Stomach smooth muscle (tissue), 2 donors: ENCODE measurements around the gene ADIPOR2.

Source experiments
- H3K27ac ChIP-seq: one replicate; pipeline ENCODE4 v1.7.0; 2013; ENCODE audit warnings: mild to moderate bottlenecking, low read length, inconsistent platforms
- H3K27me3 ChIP-seq, 2 donors: one replicate each; pipeline ENCODE4 v1.7.0; 2013; ENCODE audit warnings: low read length in 2 of 2; ENCODE audit not compliant: insufficient read depth in 2 of 2, control insufficient read depth in 1 of 2
- H3K36me3 ChIP-seq, 2 donors: one replicate each; pipeline ENCODE4 v1.7.0; 2013; ENCODE audit warnings: low read length in 2 of 2; ENCODE audit not compliant: control insufficient read depth in 2 of 2, insufficient read depth in 2 of 2
- H3K4me1 ChIP-seq: one replicate; pipeline ENCODE4 v1.7.0; 2013; ENCODE audit warnings: low read length; ENCODE audit not compliant: control insufficient read depth, insufficient read depth
- H3K4me3 ChIP-seq, 2 donors: one replicate each; pipeline ENCODE4 v1.7.0; 2013; ENCODE audit warnings: low read length in 2 of 2
- H3K9ac ChIP-seq, 2 donors: one replicate each; pipeline ENCODE4 v1.7.0; 2013; ENCODE audit warnings: low read length in 2 of 2, mild to moderate bottlenecking in 1 of 2
- H3K9me3 ChIP-seq, 2 donors: one replicate each; pipeline ENCODE4 v1.7.0; 2013; ENCODE audit warnings: low read length in 2 of 2; ENCODE audit not compliant: control insufficient read depth in 2 of 2
- donor health status: healthy.
- donor health status: Pancreatic carcinoma.

The ADIPOR2 gene

DNA sequence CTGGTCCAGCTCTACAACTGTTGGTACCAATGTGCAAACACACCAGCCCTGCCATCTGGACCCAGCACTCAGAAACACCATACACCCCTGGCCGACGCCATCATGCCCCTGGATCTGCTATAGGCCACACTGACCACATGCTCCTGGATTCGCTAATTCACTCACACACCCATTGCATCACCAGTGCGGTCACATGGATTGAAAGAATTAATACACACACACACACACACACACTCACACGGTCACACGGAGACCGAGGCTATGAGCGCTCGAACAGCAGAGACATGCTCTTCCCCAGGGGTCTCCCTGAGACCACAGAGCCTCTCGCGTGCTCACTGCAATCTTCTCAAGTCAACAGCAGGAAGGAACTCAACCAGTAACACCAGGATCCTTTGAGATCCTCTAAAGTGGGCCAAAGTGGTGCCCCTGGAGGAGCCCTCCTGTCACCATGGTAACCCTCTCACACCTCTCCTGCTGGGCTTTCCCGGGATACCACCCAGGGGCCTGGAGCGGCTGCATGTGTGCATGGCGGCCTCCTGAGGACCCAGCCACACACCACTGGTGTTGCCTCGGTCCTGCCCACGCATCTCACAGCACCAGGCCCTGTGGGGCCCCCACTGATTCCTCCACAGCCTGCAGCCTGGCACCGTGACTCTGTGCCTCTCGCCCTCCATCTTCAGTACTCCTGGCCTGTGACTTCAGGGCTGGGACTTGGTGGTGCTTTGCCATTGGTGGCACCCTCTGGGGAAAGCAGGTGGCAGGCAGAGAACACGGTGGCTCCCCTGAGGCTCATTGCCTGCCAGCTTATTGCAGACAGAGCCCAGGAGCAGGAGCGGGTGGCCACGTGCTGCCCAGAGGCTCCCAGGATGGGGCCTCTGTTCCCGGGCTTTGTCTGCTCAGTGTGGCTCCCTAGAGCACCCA, 144.6 kb downstream of the ADIPOR2 start:
- no peak overlapping the region for H3K9ac ChIP-seq
- H3K9me3 ChIP-seq, result no peaks in the 10 kb centered on the region

DNA sequence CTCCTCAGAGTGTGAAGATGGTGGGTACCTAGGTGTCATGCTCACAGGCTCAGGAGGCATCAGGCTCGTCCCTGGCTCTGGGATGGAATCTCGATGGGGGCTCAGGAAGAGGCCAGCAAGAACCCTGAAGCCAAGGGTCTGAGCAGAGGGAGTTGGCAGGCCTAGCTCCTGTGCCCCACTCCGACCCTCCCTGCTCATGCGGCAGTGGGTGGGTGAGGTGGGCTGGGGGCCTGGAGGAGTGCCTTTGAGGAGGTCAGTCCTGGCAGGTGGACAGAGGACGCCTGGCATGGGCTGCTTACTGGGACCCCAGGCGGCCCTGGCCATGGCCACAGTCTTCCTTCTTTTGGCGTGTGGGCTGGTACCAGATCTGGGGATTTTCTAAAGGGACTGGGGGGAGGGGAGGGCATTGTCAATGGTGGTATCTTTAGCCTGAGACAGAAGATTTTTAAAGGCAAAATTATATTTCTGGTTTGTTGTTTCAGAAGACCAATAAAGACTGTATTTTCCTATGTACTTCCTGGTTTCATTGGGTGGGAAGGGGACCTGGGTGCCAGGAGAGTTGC, 145.5 kb downstream of the ADIPOR2 start:
- H3K27ac ChIP-seq, result no peak overlapping the region
- peaks cover 7 to 8% of the 10 kb centered on the region in 2 donors for H3K27me3 ChIP-seq
- H3K9me3 ChIP-seq, result no peaks in the 10 kb centered on the region
- no peaks in the 10 kb centered on the region for H3K36me3 ChIP-seq
- H3K4me3 ChIP-seq, result no peak overlapping the region
- no peak overlapping the region for H3K9ac ChIP-seq
- H3K4me1 ChIP-seq, result no peaks in the 10 kb centered on the region

More for the DNA sequence above, 144.6 kb downstream of the ADIPOR2 start:
- H3K4me1 ChIP-seq, result no peaks in the 10 kb centered on the region
- peaks cover 8 to 14% of the 10 kb centered on the region in 2 donors for H3K27me3 ChIP-seq
- no peak overlapping the region for H3K4me3 ChIP-seq
- H3K36me3 ChIP-seq, result no peaks in the 10 kb centered on the region
- no peak overlapping the region for H3K27ac ChIP-seq

DNA sequence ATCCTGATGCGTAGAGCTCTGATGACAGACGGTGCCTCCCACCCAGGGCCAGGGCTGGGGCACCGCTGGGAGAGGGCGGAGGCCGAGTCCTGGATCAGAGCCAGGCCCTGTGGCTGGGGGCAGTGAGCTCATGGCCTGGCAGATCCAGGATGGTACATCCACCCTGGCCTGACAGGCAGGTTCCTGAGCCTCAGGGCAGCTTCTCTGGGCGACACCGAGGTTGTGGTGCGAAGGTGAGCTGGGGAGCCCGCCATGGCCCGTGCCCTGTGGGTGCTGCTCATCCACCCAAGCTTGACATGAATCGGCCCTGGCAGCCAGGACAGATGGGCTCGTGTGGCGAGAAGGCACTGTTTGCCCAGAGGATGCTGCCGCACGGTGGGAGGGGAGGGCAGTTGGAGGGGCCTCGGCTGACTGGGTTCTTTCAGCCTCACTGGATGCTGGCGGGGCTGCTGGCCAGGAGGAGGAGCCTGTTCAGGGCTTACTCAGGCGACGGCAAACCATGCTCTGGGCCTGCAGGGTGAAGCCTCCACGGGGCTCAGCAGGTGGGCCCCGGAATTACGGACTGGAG, 146.1 kb downstream of the ADIPOR2 start:
- Histone ChIP-seq H3K9ac (no peak overlapping the region), H3K4me3 (no peak overlapping the region), H3K27ac (no peak overlapping the region), H3K4me1 (no peaks in the 10 kb centered on the region), H3K9me3 (no peaks in the 10 kb centered on the region), H3K27me3 (peaks cover 5 to 7% of the 10 kb centered on the region in 2 donors), H3K36me3 (no peaks in the 10 kb centered on the region)

DNA sequence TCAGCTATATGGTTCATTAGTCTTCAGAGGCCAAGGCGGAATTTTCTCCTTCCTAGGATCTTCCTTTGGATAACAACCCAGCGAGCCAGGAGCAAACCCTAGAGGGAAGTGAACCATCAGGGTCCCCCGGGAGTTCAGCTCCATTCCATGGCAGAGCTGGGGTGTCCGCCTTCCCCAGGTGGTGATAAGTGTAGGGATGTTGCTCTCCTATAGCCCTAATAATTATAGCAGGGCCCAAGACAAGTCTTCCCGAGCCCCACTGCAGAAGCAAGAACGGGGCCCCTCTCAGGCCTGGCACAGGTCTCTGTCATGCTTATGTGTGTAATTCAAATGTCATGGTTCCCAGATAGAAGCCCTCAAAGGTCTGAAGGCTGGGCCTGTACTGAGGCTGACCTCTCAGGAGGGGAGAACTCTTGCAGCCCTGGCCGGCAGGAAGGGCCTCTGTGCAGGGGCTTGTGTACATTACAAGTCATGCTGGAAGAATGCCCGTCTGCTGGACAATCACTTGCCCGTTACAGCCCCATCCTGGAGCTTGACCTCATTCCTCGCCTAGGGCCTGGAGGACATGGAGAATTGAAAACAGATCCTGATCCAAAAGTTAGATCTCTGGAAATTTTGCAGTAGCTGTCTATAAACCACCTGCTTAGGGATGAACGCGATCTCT, 146.8 kb downstream of the ADIPOR2 start:
- Histone ChIP-seq H3K27ac (no peak overlapping the region), H3K36me3 (no peaks in the 10 kb centered on the region), H3K4me1 (no peaks in the 10 kb centered on the region), H3K9me3 (no peaks in the 10 kb centered on the region), H3K4me3 (no peak overlapping the region), H3K9ac (no peak overlapping the region), H3K27me3 (peaks cover 5 to 9% of the 10 kb centered on the region in 2 donors)
